T-helper 2 cell treated with Interferon-gamma antibody and Interleukin-4, amounts not matched to agents 5 μg/mL and 100 μg/mL, for 36 hours (primary cell): Measurements from ENCODE around the gene RBM10.

Experiments
- DNase-seq: peaks from one replicate; pipeline ENCODE4 v3.0.0; 2021; ENCODE audit warnings: low spot score
- H3K27ac Mint-ChIP-seq: one replicate; pipeline ENCODE4 v1.8.0; 2021; ENCODE audit warnings: mild to moderate bottlenecking, mixed read lengths
- H3K27me3 Mint-ChIP-seq: one replicate; pipeline ENCODE4 v1.8.0; 2021; ENCODE audit warnings: low read depth, mixed read lengths
- H3K36me3 Mint-ChIP-seq: one replicate; pipeline ENCODE4 v1.8.0; 2021; ENCODE audit warnings: low read depth, mixed read lengths
- H3K4me1 Mint-ChIP-seq: one replicate; pipeline ENCODE4 v1.8.0; 2021; ENCODE audit warnings: low read depth, mixed read lengths
- H3K4me3 Mint-ChIP-seq: one replicate; pipeline ENCODE4 v1.8.0; 2022; ENCODE audit warnings: mild to moderate bottlenecking, moderate library complexity, mixed read lengths
- H3K9me3 Mint-ChIP-seq: one replicate; pipeline ENCODE4 v1.8.0; 2021; ENCODE audit warnings: mixed read lengths

RBM10 gene

GRCh38 chrX:47229427-47229826 lies 84.4 kb downstream of the RBM10 start:
- H3K36me3 Mint-ChIP-seq = peaks cover 35% of the 10 kb centered on the region
- DNase-seq = no peak
- H3K4me3 Mint-ChIP-seq = no peak overlapping the region
- no peaks in the 10 kb centered on the region for H3K27me3 Mint-ChIP-seq
- no peaks in the 10 kb centered on the region for H3K9me3 Mint-ChIP-seq
- H3K4me1 Mint-ChIP-seq = peaks cover 2% of the 10 kb centered on the region
- H3K27ac Mint-ChIP-seq = no peak overlapping the region

- Mint-ChIP-seq H3K4me1 (peaks cover 4% of the 10 kb centered on the region), H3K27ac (no peak overlapping the region), H3K4me3 (no peak overlapping the region), H3K36me3 (peaks cover 32% of the 10 kb centered on the region), H3K27me3 (no peaks in the 10 kb centered on the region), H3K9me3 (no peaks in the 10 kb centered on the region)
- DNase-seq = no peak
Observed at GRCh38 chrX:47230136-47230868, 85.3 kb downstream of the RBM10 start.

- Mint-ChIP-seq H3K36me3 (peaks cover 30% of the 10 kb centered on the region), H3K4me3 (no peak overlapping the region), H3K27me3 (no peaks in the 10 kb centered on the region), H3K4me1 (peaks cover 9% of the 10 kb centered on the region), H3K27ac (peak overlapping the region; percentile 77), H3K9me3 (no peaks in the 10 kb centered on the region)
- DNase-seq = no peak
Observed at GRCh38 chrX:47231167-47231566, 86.1 kb downstream of the RBM10 start.

GRCh38 chrX:47232197-47232802 lies 87.3 kb downstream of the RBM10 start:
- DNase-seq = no peak
- Mint-ChIP-seq H3K36me3 (peaks cover 23% of the 10 kb centered on the region), H3K27me3 (no peaks in the 10 kb centered on the region), H3K4me3 (peak overlapping the region; percentile 96), H3K9me3 (no peaks in the 10 kb centered on the region), H3K27ac (peak overlapping the region; percentile 100), H3K4me1 (peaks cover 9% of the 10 kb centered on the region)

- peak within 1 kb of the TSS; percentile 96 for H3K4me3 Mint-ChIP-seq
- H3K36me3 Mint-ChIP-seq = peaks cover 23% of the 10 kb centered on the region
- no peaks in the 10 kb centered on the region for H3K27me3 Mint-ChIP-seq
- peaks cover 9% of the 10 kb centered on the region for H3K4me1 Mint-ChIP-seq
- peak within 1 kb of the TSS; percentile 100 for H3K27ac Mint-ChIP-seq
- H3K9me3 Mint-ChIP-seq = no peaks in the 10 kb centered on the region
- no peak for DNase-seq
Observed at GRCh38 chrX:47232803-47233332, 87.8 kb downstream of the RBM10 start, which contains the start of gene USP11. TSS of gene USP11 (plus strand) at chrX:47233009. CDS start at chrX:47233044, 35 bp downstream.

GRCh38 chrX:47233333-47234113 lies 88.5 kb downstream of the RBM10 start:
- peak overlapping the region; percentile 96 for H3K4me3 Mint-ChIP-seq
- no peaks in the 10 kb centered on the region for H3K27me3 Mint-ChIP-seq
- peaks cover 9% of the 10 kb centered on the region for H3K4me1 Mint-ChIP-seq
- peaks cover 19% of the 10 kb centered on the region for H3K36me3 Mint-ChIP-seq
- peak overlapping the region; percentile 100 for H3K27ac Mint-ChIP-seq
- H3K9me3 Mint-ChIP-seq = no peaks in the 10 kb centered on the region
- DNase-seq = peak; percentile 92

GRCh38 chrX:47234583-47234982 lies 89.6 kb downstream of the RBM10 start:
- Mint-ChIP-seq H3K36me3 (peaks cover 12% of the 10 kb centered on the region), H3K27ac (peak overlapping the region; percentile 84), H3K9me3 (no peaks in the 10 kb centered on the region), H3K4me3 (peak overlapping the region; percentile 96), H3K4me1 (peaks cover 9% of the 10 kb centered on the region), H3K27me3 (no peaks in the 10 kb centered on the region)
- no peak for DNase-seq

- H3K27ac Mint-ChIP-seq = no peak overlapping the region
- H3K36me3 Mint-ChIP-seq = peaks cover 12% of the 10 kb centered on the region
- no peaks in the 10 kb centered on the region for H3K9me3 Mint-ChIP-seq
- DNase-seq = no peak
- peaks cover 7% of the 10 kb centered on the region for H3K4me1 Mint-ChIP-seq
- H3K27me3 Mint-ChIP-seq = no peaks in the 10 kb centered on the region
- peak overlapping the region; percentile 27 for H3K4me3 Mint-ChIP-seq
Observed at GRCh38 chrX:47235691-47236103, 90.7 kb downstream of the RBM10 start.
